ENCODE measurements around the gene SHF. TPM values are rescaled to one million over a fixed set of nuclear protein-coding genes. Genes with fewer than 3 reads are reported as not detected.

Gene SHF
- total and polyA plus RNA-seq, 2 donors (not counting 3 experiments of a cell fraction or from before 2014, with no cell fraction given) = 2.8 to 5.2 TPM

DNA sequence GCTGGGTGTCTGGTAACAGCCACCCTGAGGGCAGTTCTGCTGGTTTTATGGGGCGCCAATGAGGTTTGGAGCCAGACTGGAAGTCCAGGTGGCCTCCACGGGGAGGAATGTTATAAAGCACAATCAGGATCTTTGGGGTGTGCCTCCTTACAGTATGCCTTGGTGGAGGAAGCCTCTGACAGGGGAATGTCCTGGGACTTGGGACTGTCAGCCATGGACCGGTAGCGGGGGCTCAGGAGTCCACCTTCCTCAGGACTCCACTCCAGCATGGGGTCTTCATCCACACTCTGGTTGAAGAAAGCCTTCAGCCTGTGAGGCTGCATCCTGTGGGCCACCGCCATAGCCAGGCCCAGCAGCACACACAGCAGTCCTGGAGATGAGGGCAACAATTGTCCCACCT lies 68.8 kb downstream of the SHF start:
- ChIA-PET POLR2A (no interaction called here), CTCF (interaction anchor here (0.8 to 2.4 kb wide), 20 partner anchors 8 to 455 kb away, joined by 3 to 45 read pairs (median 6); partner anchors contain the start of genes DUOX1, DUOXA1 and SPG11)
- intact Hi-C loops (cut with micrococcal nuclease) = loop anchor here (2.0 to 5.0 kb wide), 4 partner anchors 80 to 267 kb away; no protein-coding TSS in a partner anchor

DNA sequence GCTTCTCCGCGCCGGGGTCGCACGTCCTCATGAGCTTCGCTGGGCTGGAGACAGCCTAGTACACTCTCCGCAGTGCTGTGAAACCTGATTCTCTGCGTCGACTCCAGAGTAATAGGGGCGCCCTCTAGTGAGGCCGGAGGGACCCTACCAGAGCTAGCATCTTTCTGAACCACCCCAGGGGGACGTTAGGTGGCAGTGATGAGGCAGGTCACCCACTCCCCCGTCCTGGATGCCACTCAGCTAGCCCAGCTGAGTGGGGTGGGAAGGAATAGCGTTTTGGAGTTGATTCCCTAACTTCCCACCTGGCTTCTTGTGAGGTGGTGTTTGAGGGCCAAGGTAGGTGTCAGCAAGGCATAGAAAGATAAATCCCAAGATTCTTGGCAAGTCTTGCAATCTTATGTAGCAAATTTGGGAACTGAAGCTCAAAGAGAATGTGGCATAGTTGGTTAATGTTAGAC lies 69.6 kb downstream of the SHF start:
- Histone ChIP-seq H3K27me3 (ENCODE audit: control insufficient read depth in 2 of 2, insufficient read depth in 2 of 2, low read length in 2 of 2) (peaks cover 46 to 47% of the 10 kb centered on the region in 2 experiments), H3K4me3 (replicated peaks in 1 of 3; ENCODE audit: insufficient read depth in 1 of 3, low read depth in 1 of 3, low read length in 3 of 3) (peak overlapping the region in 1 of 3 experiments; percentile 22), H3K9me1 (replicated peaks; ENCODE audit: control insufficient read depth, extremely low read depth, insufficient read depth, low read length) (no peaks in the 10 kb centered on the region), H3K27ac (ENCODE audit: insufficient read depth, low read depth, low read length) (no peak overlapping the region), H3K79me2 (ENCODE audit: control insufficient read depth, insufficient read depth, low read length) (no peaks in the 10 kb centered on the region), H3K4me2 (ENCODE audit: insufficient read depth, low read length) (peak overlapping the region; percentile 27), H3K4me1 (ENCODE audit: control insufficient read depth, extremely low read depth, insufficient read depth, low read length) (peaks cover 10% of the 10 kb centered on the region), H2AFZ (ENCODE audit: low read depth, low read length) (no peak overlapping the region), H3K36me3 (ENCODE audit: control insufficient read depth in 2 of 2, extremely low read depth in 1 of 2, insufficient read depth in 2 of 2, low read length in 2 of 2) (no peaks in the 10 kb centered on the region), H3K9me3 (replicated peaks; ENCODE audit: control insufficient read depth, insufficient read depth, low read length) (no peaks in the 10 kb centered on the region), H3K9ac (replicated peaks; ENCODE audit: extremely low read depth, insufficient read depth, low read length) (no peak overlapping the region), H4K20me1 (replicated peaks; ENCODE audit: control insufficient read depth, extremely low read depth, insufficient read depth, low read length) (no peaks in the 10 kb centered on the region)
- TF ChIP-seq POLR2AphosphoS5 (IDR thresholded peaks at IDR 0.05; ENCODE audit: insufficient read depth, low read depth, low read length) = no peak
- TF ChIP-seq, protein P1, sequence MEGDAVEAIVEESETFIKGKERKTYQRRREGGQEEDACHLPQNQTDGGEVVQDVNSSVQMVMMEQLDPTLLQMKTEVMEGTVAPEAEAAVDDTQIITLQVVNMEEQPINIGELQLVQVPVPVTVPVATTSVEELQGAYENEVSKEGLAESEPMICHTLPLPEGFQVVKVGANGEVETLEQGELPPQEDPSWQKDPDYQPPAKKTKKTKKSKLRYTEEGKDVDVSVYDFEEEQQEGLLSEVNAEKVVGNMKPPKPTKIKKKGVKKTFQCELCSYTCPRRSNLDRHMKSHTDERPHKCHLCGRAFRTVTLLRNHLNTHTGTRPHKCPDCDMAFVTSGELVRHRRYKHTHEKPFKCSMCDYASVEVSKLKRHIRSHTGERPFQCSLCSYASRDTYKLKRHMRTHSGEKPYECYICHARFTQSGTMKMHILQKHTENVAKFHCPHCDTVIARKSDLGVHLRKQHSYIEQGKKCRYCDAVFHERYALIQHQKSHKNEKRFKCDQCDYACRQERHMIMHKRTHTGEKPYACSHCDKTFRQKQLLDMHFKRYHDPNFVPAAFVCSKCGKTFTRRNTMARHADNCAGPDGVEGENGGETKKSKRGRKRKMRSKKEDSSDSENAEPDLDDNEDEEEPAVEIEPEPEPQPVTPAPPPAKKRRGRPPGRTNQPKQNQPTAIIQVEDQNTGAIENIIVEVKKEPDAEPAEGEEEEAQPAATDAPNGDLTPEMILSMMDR (IDR thresholded peaks at IDR 0.05; ENCODE audit: extremely low read depth in 1 of 2, insufficient read depth in 1 of 2, low read depth in 1 of 2, low read length in 2 of 2) = peak; percentile 100
- TF ChIP-seq FOS (IDR thresholded peaks at IDR 0.05; ENCODE audit: borderline replicate concordance, insufficient read depth, low read length) = no peak
- DNase-seq (ENCODE audit: low read depth, low spot score) = peak; percentile 92
- dilution Hi-C loops (cut with MboI; ENCODE audit: extremely low pct_ligation_motif_present, low sequenced_read_pairs) (no loop called here), intact Hi-C loops (cut with micrococcal nuclease) (loop anchor here (2.0 to 5.0 kb wide), 4 partner anchors 81 to 266 kb away; no protein-coding TSS in a partner anchor)
- FAIRE-seq = peak; percentile 95
- ChIA-PET POLR2A (no interaction called here), CTCF (interaction anchor here (0.5 to 2.4 kb wide), 43 partner anchors 9 to 542 kb away, joined by 3 to 45 read pairs (median 5); partner anchors contain the start of genes DUOX1, DUOXA1, GATM and SHF)
- BruUV-seq (replicated peaks) = no TSS peak

More for the DNA sequence above, 68.8 kb downstream of the SHF start:
- Histone ChIP-seq H3K4me1 (ENCODE audit: control insufficient read depth, extremely low read depth, insufficient read depth, low read length) (peaks cover 10% of the 10 kb centered on the region), H3K79me2 (ENCODE audit: control insufficient read depth, insufficient read depth, low read length) (no peaks in the 10 kb centered on the region), H2AFZ (ENCODE audit: low read depth, low read length) (no peak overlapping the region), H3K9ac (replicated peaks; ENCODE audit: extremely low read depth, insufficient read depth, low read length) (no peak overlapping the region), H3K9me3 (replicated peaks; ENCODE audit: control insufficient read depth, insufficient read depth, low read length) (no peaks in the 10 kb centered on the region), H3K27ac (ENCODE audit: insufficient read depth, low read depth, low read length) (no peak overlapping the region), H3K36me3 (ENCODE audit: control insufficient read depth in 2 of 2, extremely low read depth in 1 of 2, insufficient read depth in 2 of 2, low read length in 2 of 2) (no peaks in the 10 kb centered on the region), H3K4me3 (replicated peaks in 1 of 3; ENCODE audit: insufficient read depth in 1 of 3, low read depth in 1 of 3, low read length in 3 of 3) (no peak overlapping the region), H3K9me1 (replicated peaks; ENCODE audit: control insufficient read depth, extremely low read depth, insufficient read depth, low read length) (no peaks in the 10 kb centered on the region), H3K27me3 (ENCODE audit: control insufficient read depth in 2 of 2, insufficient read depth in 2 of 2, low read length in 2 of 2) (peaks cover 39 to 47% of the 10 kb centered on the region in 2 experiments), H4K20me1 (replicated peaks; ENCODE audit: control insufficient read depth, extremely low read depth, insufficient read depth, low read length) (no peaks in the 10 kb centered on the region), H3K4me2 (ENCODE audit: insufficient read depth, low read length) (no peak overlapping the region)
- dilution Hi-C loops (cut with MboI; ENCODE audit: extremely low pct_ligation_motif_present, low sequenced_read_pairs) = no loop called here
- DNase-seq (ENCODE audit: low read depth, low spot score) (no peak), FAIRE-seq (no peak)
- no peak for TF ChIP-seq FOS (IDR thresholded peaks at IDR 0.05; ENCODE audit: borderline replicate concordance, insufficient read depth, low read length)
- TF ChIP-seq POLR2A (IDR thresholded peaks at IDR 0.05; ENCODE audit: low read depth, low read length) = no peak
- no peak for TF ChIP-seq EZH2 (IDR thresholded peaks at IDR 0.05; ENCODE audit: borderline replicate concordance, low read depth, low read length, severe bottlenecking)
- BruUV-seq (replicated peaks) = no TSS peak

All from endothelial cell of umbilical vein (primary cell).